NT2/D1 (cell line): ENCODE data around the gene TENT4A.

ENCODE experiments used
- YY1 ChIP-seq: IDR thresholded peaks from 2 replicates; pipeline ENCODE4 v1.6.1; 2011; ENCODE audit not compliant: insufficient read length, insufficient read depth
- ZNF274 ChIP-seq: IDR thresholded peaks from 2 replicates; pipeline ENCODE4 v1.6.1; 2011; ENCODE audit warnings: mild to moderate bottlenecking, low read depth, low read length

DNA sequence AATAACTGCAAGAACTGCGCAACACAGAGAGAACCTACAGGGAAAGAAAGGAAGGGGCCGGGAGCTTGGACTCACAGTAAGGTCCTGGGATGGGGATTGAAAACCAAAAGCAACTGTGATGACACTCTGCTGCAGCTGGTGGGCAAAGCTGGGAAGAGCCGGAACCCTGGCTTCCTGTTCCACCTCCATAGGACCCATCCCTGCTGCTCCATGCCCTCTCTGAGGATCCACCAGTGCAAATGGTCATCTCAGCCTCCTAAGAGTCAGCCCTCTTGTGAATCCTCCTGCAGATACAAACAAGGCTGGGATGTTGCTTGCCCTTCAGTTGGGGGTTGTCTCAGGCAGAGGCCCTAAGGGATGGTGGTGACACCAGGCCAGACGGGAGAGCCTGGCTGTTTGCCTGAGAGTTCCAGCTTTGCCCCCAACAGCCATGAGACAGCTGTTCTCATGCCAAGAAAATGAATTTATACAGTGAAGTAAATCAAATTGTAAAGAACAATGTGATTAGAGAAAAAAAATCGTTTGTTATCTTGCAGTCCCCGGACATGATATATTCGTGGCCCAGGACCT, 90.8 kb downstream of the TENT4A start:
- TF ChIP-seq ZNF274 (no peak), YY1 (no peak)
